GM12878 (cell line): Measurements from ENCODE around the gene MYH9. TPM values are rescaled to one million over a fixed set of nuclear protein-coding genes. Genes with fewer than 3 reads are reported as not detected.

Experiments
- ATAC-seq: fragments of 200-7000 bp; cut with Tn5 transposase; 3 replicates; pipeline ENCODE4 v1.9.1; 2020; ENCODE audit warnings: mild to moderate bottlenecking, moderate library complexity
- BruUV-seq: library from RNA; stranded (reverse); fragments of 400-500 nt; replicated peaks from 2 replicates; lab custom pipeline; 2021; lab: Mats Ljungman, UMichigan
- CTCF ChIA-PET: fragments of 300-600 bp; sonication (Branson Sonifier 250); formaldehyde crosslinking; extraction: SDS; loops from one replicate; lab custom pipeline; 2021; ENCODE audit warnings: inconsistent platforms; lab: Yijun Ruan, JAX
- POLR2A ChIA-PET: fragments of 350-600 bp; formaldehyde crosslinking; extraction: SDS; loops from one replicate; lab custom pipeline; 2021; ENCODE audit warnings: inconsistent platforms; lab: Charles Lee
- RAD21 ChIA-PET: fragments of 300-600 bp; sonication (Branson Sonifier 250); formaldehyde crosslinking; loops from one replicate; lab custom pipeline; 2023; ENCODE audit warnings: antibody characterized with exemption; ENCODE audit not compliant: unreplicated experiment; lab: Charles Lee
- SMC1A ChIA-PET: fragments of 300-600 bp; sonication (Branson Sonifier 250); formaldehyde crosslinking; loops from one replicate; lab custom pipeline; 2023; ENCODE audit not compliant: unreplicated experiment, uncharacterized antibody; lab: Charles Lee
- DNase-seq: peaks from one replicate; pipeline ENCODE4 v3.0.0-alpha.2; 2011; ENCODE audit warnings: low read depth, low spot score
- FAIRE-seq: peaks from 3 replicates; lab custom pipeline; 2011; peaks lifted over from hg19 to GRCh38; lab: Jason Lieb, UNC
- H2AFZ ChIP-seq: 2 replicates; pipeline ENCODE4 v1.6.0; 2011; ENCODE audit warnings: low read depth, low read length, control low read depth; ENCODE audit not compliant: control insufficient read depth
- H3K27ac ChIP-seq: 2 replicates; pipeline ENCODE4 v1.5.1; 2011; ENCODE audit warnings: control low read depth; ENCODE audit not compliant: control insufficient read depth, insufficient read depth
- H3K27me3 ChIP-seq, 2 experiments: replicated peaks in 1 of 2; 2 replicates each; pipeline versions ENCODE4 v1.6.0 to v1.6.1; 2011; ENCODE audit warnings: low read length in 1 of 2; ENCODE audit not compliant: control insufficient read depth in 2 of 2, insufficient read depth in 2 of 2
- H3K36me3 ChIP-seq, 2 experiments: 2 replicates each; pipeline ENCODE4 v1.5.1; 2011; ENCODE audit warnings: low read length in 1 of 2; ENCODE audit not compliant: control insufficient read depth in 2 of 2, insufficient read depth in 2 of 2
- H3K4me1 ChIP-seq: 2 replicates; pipeline ENCODE4 v1.6.1; 2011; ENCODE audit warnings: mild to moderate bottlenecking, low read length, moderate library complexity, mixed read lengths; ENCODE audit not compliant: control insufficient read depth, insufficient read depth
- H3K4me2 ChIP-seq: 2 replicates; pipeline ENCODE4 v1.6.0; 2011; ENCODE audit warnings: control low read depth; ENCODE audit not compliant: control insufficient read depth, insufficient read depth
- H3K4me3 ChIP-seq: fragments of 200-600 bp; sonication (generic); 2 replicates; pipeline ENCODE4 v1.5.1; 2016
- H3K79me2 ChIP-seq: 2 replicates; pipeline ENCODE4 v1.6.0; 2011; ENCODE audit warnings: low read length; ENCODE audit not compliant: control insufficient read depth, insufficient read depth
- H3K9ac ChIP-seq: 2 replicates; pipeline ENCODE4 v1.8.0; 2011; ENCODE audit warnings: low read length, control low read depth, mixed read lengths; ENCODE audit not compliant: control insufficient read depth, insufficient read depth
- H3K9me3 ChIP-seq: replicated peaks from 3 replicates; pipeline ENCODE4 v1.5.1; 2011; ENCODE audit warnings: mild to moderate bottlenecking, low read length; ENCODE audit not compliant: control insufficient read depth, insufficient read depth
- H4K20me1 ChIP-seq: 2 replicates; pipeline ENCODE4 v1.6.0; 2011; ENCODE audit not compliant: control insufficient read depth, insufficient read depth
- WGBS: methylation state at CpG from one replicate; pipeline ENCODE4 v1.1.6; 2016; ENCODE audit warnings: low lambda C conversion rate; ENCODE audit not compliant: insufficient replicate concordance, insufficient coverage; ENCODE audit errors: missing lambda C conversion rate; 5-methylcytosine and 5-hydroxymethylcytosine counted together
- in situ Hi-C: fragments of 300-500 bp; cut with MboI; formaldehyde crosslinking; loops from 9 replicates; pipeline ENCODE4 v1.14.3; 2018; ENCODE audit warnings: mixed read lengths
- intact Hi-C: fragments of 100-400 bp; cut with micrococcal nuclease; formaldehyde crosslinking; loops from one replicate; pipeline ENCODE4 v1.14.2; 2022; ENCODE audit not compliant: unreplicated experiment
- polyA plus RNA-seq, 11 experiments: library from polyadenylated mRNA; depleted of rRNA in 4 of 11; unstranded in 6 of 11; stranded (reverse) in 5 of 11; fragments of >200 nt; fragmentation: Nextera tagmentation in 4 of 11; fragmentation: Illumina TruSeq in 1 of 11; extraction: Ambion mirVana in 4 of 11; extraction: Trizol in 1 of 11; gene quantifications; 1 replicate in 1 of 11; 2 replicates in 10 of 11; pipeline versions ENCODE4 v1.2.1 to v1.2.3, GENCODE V29; 2011 to 2016; ENCODE audit warnings: inconsistent platforms in 2 of 11, missing spikeins in 2 of 11, low read depth in 1 of 11
- total RNA-seq, 4 experiments: library from RNA; depleted of rRNA in 3 of 4; stranded (reverse); fragments of >200 nt in 3 of 4; fragmentation: Illumina TruSeq in 1 of 4; extraction: Trizol in 1 of 4; gene quantifications; 2 replicates each; pipeline versions ENCODE4 v1.2.1 to v1.2.3, GENCODE V29; 2013 to 2021
- TF ChIP-seq, protein P1 (sequence below): fragments of 450-650 bp; IDR thresholded peaks from 2 replicates; pipeline ENCODE4 v1.6.1; 2016; ENCODE audit warnings: mild to moderate bottlenecking, moderate library complexity, borderline replicate concordance
- TF ChIP-seq, protein P2 (sequence below): fragments of 450-650 bp; IDR thresholded peaks from 2 replicates; pipeline ENCODE4 v1.6.1; 2016; ENCODE audit warnings: mild to moderate bottlenecking

Gene MYH9
- total and polyA plus RNA-seq, 10 of the 15 experiments (the other 5 are each of a cell fraction or from before 2014, with no cell fraction given) = 5.1 to 525 (median 145) TPM

DNA sequence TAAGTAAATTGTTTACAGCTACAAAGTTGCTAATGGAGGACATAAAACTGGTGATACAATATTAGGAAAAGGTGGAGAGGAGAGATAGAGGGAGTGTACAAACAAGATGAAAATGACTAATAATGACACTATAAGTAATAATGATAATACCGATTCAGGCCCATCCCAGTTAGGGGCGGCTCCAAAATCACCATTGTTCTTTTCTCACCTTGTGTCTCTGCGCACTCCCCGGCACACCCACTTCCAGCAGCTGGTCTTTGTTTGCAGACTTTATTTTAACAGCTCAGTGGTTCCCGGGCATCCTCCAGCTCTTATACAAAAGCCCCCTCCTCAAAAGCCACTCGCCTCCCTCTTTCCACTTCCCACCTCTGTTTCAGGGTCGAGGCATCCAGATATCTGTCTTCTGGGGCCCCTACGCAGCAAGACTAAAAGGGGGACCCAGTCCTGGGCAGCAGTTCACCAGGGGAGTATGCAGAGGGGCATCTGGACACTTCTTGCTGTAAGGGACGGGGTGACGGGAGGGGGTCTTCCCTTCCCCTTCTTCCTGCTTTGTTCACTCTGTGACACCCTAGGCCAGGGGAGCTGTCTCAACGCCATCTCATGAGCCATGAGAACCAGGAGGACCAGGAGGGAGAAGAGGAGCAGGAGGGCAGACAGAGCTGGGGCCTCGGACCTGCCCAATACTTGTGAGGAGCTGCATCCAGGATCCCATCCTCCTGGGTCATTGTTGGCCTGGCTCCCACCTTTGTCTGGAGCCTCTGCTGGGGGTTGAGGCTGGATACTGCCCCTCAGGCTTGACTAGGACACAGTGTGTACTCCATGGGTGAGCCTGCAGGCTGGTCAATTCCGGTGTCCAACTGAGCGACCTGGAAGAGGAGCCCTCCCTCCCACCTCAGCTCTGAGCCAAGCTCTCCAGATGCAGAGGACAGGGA, 151.1 kb downstream of the MYH9 start:
- intact Hi-C loops = loop anchor here (5.0 kb wide), 1 partner anchor 41 kb away; no protein-coding TSS in a partner anchor
- Histone ChIP-seq H3K4me2 (peak overlapping the region; percentile 88), H3K27ac (no peak overlapping the region)
- DNase-seq (no peak), ATAC-seq (no peak)
- CTCF ChIA-PET = interaction anchor here (0.6 to 8.0 kb wide), 11 partner anchors 9 to 250 kb away, joined by 3 to 153 read pairs (median 6); partner anchors contain the start of gene APOL1
- WGBS = 93% methylated on average over 14 of the region's 14 CpGs
- TF ChIP-seq, protein P1, sequence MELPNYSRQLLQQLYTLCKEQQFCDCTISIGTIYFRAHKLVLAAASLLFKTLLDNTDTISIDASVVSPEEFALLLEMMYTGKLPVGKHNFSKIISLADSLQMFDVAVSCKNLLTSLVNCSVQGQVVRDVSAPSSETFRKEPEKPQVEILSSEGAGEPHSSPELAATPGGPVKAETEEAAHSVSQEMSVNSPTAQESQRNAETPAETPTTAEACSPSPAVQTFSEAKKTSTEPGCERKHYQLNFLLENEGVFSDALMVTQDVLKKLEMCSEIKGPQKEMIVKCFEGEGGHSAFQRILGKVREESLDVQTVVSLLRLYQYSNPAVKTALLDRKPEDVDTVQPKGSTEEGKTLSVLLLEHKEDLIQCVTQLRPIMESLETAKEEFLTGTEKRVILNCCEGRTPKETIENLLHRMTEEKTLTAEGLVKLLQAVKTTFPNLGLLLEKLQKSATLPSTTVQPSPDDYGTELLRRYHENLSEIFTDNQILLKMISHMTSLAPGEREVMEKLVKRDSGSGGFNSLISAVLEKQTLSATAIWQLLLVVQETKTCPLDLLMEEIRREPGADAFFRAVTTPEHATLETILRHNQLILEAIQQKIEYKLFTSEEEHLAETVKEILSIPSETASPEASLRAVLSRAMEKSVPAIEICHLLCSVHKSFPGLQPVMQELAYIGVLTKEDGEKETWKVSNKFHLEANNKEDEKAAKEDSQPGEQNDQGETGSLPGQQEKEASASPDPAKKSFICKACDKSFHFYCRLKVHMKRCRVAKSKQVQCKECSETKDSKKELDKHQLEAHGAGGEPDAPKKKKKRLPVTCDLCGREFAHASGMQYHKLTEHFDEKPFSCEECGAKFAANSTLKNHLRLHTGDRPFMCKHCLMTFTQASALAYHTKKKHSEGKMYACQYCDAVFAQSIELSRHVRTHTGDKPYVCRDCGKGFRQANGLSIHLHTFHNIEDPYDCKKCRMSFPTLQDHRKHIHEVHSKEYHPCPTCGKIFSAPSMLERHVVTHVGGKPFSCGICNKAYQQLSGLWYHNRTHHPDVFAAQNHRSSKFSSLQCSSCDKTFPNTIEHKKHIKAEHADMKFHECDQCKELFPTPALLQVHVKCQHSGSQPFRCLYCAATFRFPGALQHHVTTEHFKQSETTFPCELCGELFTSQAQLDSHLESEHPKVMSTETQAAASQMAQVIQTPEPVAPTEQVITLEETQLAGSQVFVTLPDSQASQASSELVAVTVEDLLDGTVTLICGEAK = no peak
- TF ChIP-seq, protein P2, sequence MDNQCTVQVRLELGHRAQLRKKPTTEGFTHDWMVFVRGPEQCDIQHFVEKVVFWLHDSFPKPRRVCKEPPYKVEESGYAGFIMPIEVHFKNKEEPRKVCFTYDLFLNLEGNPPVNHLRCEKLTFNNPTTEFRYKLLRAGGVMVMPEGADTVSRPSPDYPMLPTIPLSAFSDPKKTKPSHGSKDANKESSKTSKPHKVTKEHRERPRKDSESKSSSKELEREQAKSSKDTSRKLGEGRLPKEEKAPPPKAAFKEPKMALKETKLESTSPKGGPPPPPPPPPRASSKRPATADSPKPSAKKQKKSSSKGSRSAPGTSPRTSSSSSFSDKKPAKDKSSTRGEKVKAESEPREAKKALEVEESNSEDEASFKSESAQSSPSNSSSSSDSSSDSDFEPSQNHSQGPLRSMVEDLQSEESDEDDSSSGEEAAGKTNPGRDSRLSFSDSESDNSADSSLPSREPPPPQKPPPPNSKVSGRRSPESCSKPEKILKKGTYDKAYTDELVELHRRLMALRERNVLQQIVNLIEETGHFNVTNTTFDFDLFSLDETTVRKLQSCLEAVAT = peak; percentile 84
- TF ChIP-seq, all 136 proteins: peak for 1
- ChIA-PET RAD21 (interaction anchor here (0.6 to 4.7 kb wide), 5 partner anchors 13 to 76 kb away, joined by 3 to 100 read pairs (median 3); partner anchors contain the start of genes APOL1 and APOL3), POLR2A (interaction anchor here (0.6 to 7.7 kb wide), 3 partner anchors 9 to 28 kb away, joined by 3 to 99 read pairs (median 3); partner anchors contain the start of gene APOL1), SMC1A (interaction anchor here (0.6 to 9.5 kb wide), 12 partner anchors 7 to 42 kb away, joined by 3 to 165 read pairs (median 7); partner anchors contain the start of gene APOL1)
- Histone ChIP-seq H3K79me2 (peaks cover 43% of the 10 kb centered on the region), H3K9ac (peak overlapping the region; percentile 65), H3K27me3 (no peaks in the 10 kb centered on the region), H2AFZ (no peak overlapping the region), H3K4me1 (peaks cover 31% of the 10 kb centered on the region), H3K36me3 (peaks cover 3 to 19% of the 10 kb centered on the region in 2 experiments; a peak in 3 of 4 replicates), H3K9me3 (no peaks in the 10 kb centered on the region; the same call in 2 of the 3 replicates), H4K20me1 (no peaks in the 10 kb centered on the region), H3K4me3 (peak overlapping the region; percentile 96; the same call in 1 of the 2 replicates)
- FAIRE-seq = no peak
- no TSS peak for BruUV-seq
- in situ Hi-C loops = no loop called here
